Measurements from ENCODE around the gene LHPP.

The LHPP gene

DNA sequence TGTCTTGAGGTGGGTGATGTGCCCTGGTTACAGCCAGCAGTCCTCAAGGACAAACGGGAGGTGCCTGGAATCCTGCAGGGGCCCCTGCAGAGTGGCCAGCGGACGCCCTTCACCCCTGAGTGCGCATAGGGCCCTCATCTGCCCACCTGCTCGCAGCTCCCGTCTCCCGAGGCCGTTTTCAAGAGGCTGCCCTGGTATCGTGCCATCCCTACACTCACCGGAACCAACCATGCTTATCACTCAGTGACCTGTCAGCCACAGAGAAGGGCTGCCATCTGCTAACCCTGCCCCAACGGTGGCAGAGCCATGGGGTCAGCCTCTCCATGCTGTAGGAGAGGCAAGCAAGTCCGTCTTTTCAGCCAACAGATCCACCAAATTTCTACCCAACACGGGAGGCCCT, 160.5 kb downstream of the LHPP start:
- H3K4me3 ChIP-seq (ENCODE audit: low read length), result no peak overlapping the region
- TF ChIP-seq, protein P1, sequence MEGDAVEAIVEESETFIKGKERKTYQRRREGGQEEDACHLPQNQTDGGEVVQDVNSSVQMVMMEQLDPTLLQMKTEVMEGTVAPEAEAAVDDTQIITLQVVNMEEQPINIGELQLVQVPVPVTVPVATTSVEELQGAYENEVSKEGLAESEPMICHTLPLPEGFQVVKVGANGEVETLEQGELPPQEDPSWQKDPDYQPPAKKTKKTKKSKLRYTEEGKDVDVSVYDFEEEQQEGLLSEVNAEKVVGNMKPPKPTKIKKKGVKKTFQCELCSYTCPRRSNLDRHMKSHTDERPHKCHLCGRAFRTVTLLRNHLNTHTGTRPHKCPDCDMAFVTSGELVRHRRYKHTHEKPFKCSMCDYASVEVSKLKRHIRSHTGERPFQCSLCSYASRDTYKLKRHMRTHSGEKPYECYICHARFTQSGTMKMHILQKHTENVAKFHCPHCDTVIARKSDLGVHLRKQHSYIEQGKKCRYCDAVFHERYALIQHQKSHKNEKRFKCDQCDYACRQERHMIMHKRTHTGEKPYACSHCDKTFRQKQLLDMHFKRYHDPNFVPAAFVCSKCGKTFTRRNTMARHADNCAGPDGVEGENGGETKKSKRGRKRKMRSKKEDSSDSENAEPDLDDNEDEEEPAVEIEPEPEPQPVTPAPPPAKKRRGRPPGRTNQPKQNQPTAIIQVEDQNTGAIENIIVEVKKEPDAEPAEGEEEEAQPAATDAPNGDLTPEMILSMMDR (IDR thresholded peaks at IDR 0.05; ENCODE audit: insufficient read depth, low read depth, low read length, missing control alignments), result no peak
- DNase-seq (ENCODE audit: low read depth), result no peak

DNA sequence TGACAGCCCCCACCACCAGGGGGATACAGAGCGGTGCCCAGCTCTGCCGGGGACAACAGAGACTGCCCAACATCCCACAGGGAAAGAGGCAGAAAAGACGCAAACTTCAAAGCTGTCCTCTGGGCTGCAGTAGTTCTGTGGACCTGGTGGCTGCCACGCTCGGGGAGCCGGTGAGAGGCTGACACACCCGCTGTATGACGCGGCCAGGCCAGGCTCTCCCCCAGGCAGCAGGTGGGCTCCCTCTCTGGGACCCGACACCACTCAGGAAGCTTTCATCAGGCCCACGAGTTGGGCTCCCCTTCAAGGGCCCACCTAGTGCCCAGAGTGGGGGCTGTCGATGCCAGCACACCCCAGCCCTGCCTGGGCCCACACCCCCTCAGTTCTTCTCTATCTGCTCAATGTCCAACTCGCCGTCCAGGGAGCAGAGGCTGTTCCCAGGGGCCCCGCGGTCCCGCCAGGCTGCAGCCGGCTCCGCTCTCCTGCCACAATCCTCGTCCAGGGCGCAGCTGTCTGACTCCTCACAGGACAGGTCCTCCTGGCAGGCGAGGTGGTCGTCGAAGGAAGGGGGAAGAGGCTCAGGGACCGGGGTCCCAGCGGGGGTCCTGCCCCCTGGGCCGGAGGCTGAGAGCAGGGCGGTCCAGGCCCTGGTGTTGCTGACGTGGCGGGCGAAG, 161.4 kb downstream of the LHPP start:
- TF ChIP-seq, protein P1 (IDR thresholded peaks at IDR 0.05; ENCODE audit: insufficient read depth, low read depth, low read length, missing control alignments), result no peak
- no peak for DNase-seq (ENCODE audit: low read depth)
- H3K4me3 ChIP-seq (ENCODE audit: low read length), result no peak overlapping the region

DNA sequence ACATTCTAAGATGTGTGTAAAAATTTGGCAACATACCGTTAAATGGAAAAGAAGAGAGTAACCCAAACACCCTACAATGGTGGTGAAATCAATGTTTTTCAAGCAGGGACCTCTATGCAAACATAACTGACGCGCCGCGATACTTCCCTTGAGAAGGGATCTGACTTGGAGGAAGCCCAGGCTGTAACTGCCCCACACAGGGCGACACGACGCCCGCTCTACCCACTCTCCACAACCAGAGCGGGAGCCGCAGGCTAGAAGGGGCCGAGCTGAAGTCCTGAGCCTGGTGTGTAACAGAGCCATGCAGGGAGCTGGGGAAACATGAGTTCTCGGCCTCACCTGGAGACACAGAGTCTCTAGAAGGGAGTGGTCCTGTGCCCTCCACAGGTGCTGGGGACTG, 162.4 kb downstream of the LHPP start:
- no peak overlapping the region for H3K4me3 ChIP-seq (ENCODE audit: low read length)
- TF ChIP-seq, protein P1 (IDR thresholded peaks at IDR 0.05; ENCODE audit: insufficient read depth, low read depth, low read length, missing control alignments), result no peak
- no peak for DNase-seq (ENCODE audit: low read depth)

DNA sequence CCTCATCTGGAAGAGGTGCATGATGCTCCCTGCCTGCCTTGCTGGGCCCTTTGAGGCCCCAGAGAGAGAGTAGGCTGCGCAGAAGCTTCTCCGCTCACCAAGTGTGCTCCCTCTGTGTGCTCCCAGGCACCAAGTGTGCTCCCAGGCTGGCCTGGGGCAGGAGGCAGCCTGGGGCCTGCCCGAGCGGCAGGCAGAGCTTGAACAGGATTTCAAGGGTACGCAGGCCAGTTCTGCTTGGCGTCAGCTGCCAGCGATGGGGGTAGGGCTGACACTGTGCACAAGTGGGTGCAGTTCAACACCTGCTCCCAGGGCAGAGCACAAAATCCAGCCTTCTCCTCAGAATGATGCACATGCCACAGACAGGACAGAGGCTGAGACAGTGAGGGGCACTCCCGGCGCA, 162.8 kb downstream of the LHPP start:
- H3K4me3 ChIP-seq (ENCODE audit: low read length), result no peak overlapping the region
- TF ChIP-seq, protein P1 (IDR thresholded peaks at IDR 0.05; ENCODE audit: insufficient read depth, low read depth, low read length, missing control alignments), result no peak

DNA sequence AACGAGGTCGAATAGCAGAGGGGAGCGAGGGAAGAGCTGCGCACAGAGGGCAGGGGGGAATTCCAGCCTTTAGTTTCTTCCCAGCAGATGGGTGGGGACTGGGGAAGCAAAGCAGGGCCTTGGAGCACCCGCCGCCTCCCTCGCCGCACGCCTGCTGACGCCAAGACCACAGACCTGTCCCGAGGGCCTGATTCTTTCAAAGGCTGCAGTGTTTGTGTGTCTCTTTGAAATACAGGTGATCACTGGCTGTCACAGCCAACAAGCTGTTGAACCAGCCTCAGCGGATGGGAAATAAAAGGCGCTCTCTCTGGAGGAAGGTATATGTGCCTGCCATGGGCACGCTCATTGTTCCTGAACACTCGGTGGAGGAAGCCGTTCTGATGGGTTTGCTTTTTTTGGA, 163.3 kb downstream of the LHPP start:
- TF ChIP-seq, protein P1 (IDR thresholded peaks at IDR 0.05; ENCODE audit: insufficient read depth, low read depth, low read length, missing control alignments), result no peak
- no peak for DNase-seq (ENCODE audit: low read depth)
- H3K4me3 ChIP-seq (ENCODE audit: low read length), result no peak overlapping the region

More for the DNA sequence above, 162.8 kb downstream of the LHPP start:
- DNase-seq (ENCODE audit: low read depth), result no peak

DNA sequence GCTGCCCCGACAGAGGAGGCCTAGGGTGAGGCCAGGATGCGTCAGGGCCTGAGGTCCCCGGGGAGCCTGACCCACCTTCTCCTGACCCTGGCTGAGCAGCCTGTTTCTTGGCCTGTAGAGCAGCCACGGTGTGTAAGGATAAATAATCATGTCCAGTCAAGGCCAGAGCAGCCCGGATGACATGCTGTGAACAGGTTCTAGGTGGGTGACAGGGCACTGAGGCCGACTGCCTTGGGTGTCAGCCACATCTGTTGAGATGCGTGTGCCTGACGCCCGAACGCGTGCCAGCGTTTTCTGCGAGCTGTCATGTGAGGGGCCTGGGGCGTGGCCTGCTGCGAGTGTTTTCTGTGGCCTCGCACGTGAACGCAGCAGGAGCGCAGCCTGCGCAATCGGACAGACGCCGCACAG, 164.2 kb downstream of the LHPP start:
- no peak for DNase-seq (ENCODE audit: low read depth)
- TF ChIP-seq, protein P1 (IDR thresholded peaks at IDR 0.05; ENCODE audit: insufficient read depth, low read depth, low read length, missing control alignments), result no peak
- H3K4me3 ChIP-seq (ENCODE audit: low read length), result no peak overlapping the region

DNA sequence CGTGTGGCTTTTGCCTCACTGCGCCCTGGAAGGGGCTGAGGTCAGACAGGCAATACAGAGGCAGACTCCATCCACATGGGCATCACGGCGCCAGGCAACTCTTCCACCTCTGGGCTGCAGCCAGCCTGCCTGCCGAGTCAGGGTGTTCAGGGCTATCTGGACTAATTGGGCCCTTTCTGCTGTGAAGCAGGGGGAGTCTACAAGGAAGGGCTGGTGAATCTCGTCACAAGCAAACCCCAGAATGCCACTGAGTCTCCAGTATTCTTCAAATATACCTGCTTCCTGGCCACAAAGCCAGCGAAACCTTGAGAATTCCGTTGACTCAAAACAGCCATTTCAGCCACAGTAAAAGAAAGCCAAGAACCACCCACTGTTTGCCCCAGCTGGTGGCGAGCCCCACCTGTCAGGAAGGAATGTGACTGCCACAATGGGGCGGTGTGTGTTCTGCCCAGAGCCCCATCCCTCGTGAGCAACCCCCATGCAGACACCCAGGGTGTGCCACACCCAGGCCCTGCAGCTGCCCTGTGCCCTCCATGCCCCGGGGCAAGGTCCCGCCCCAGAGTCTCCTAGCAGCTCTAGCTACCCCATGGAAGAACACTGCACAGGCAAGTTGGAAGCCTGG, 165.2 kb downstream of the LHPP start:
- TF ChIP-seq, protein P1 (IDR thresholded peaks at IDR 0.05; ENCODE audit: insufficient read depth, low read depth, low read length, missing control alignments), result peak; percentile 3
- H3K4me3 ChIP-seq (ENCODE audit: low read length), result no peak overlapping the region
- DNase-seq (ENCODE audit: low read depth), result peak; percentile 47
